ENCODE data around the gene ADRM1.

The ADRM1 gene

DNA sequence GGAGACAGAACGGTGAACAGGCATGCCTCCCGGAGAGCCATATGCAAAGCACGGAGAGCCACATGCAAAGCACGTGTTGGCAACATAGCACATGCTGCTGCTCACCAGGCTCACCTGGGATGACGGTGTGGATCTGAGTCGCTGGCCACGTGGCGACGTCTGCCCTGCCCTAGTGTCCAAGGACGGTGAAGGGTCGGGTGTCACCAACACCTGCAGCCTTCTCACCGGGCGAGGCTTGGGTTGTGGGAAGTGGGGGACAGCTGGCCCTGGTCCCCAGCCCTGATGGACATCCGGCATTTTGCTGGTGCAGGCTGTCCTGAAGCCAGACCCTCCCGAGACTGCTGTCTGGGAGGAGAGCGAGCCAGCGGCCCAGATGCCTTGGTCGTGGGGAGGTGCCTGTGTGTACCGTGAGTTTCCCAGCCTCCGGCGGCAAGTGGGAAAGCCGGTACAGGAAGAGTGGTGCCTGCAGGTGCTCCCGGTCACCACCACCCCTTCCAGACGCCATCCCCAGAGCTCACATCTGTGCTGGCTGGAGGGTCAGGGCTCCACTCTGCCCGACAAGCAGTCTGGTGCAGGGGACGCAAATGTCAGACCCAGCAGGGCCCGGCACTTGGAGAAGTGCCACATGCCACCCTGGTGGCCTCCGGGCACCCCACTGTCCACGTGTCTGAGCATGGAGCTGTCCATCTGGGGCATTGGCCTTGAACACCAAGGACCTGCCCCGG is 5.9 kb upstream of the ADRM1 start:
- TF ChIP-seq NFIC (IDR thresholded peaks at IDR 0.05) = no peak
- TF ChIP-seq CEBPB (IDR thresholded peaks at IDR 0.05) = no peak
- TF ChIP-seq EGR1 (IDR thresholded peaks at IDR 0.05) = no peak
- no peak for TF ChIP-seq USF1 (IDR thresholded peaks at IDR 0.05)
- no peak for TF ChIP-seq RAD21 (IDR thresholded peaks at IDR 0.05; ENCODE audit: low read depth)
- no peak for TF ChIP-seq FOXM1 (IDR thresholded peaks at IDR 0.05; ENCODE audit: borderline replicate concordance, low read depth)
- no peak for TF ChIP-seq YY1 (IDR thresholded peaks at IDR 0.05; ENCODE audit: low read depth)
- TF ChIP-seq, protein P1, sequence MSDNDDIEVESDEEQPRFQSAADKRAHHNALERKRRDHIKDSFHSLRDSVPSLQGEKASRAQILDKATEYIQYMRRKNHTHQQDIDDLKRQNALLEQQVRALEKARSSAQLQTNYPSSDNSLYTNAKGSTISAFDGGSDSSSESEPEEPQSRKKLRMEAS (IDR thresholded peaks at IDR 0.05) = no peak

DNA sequence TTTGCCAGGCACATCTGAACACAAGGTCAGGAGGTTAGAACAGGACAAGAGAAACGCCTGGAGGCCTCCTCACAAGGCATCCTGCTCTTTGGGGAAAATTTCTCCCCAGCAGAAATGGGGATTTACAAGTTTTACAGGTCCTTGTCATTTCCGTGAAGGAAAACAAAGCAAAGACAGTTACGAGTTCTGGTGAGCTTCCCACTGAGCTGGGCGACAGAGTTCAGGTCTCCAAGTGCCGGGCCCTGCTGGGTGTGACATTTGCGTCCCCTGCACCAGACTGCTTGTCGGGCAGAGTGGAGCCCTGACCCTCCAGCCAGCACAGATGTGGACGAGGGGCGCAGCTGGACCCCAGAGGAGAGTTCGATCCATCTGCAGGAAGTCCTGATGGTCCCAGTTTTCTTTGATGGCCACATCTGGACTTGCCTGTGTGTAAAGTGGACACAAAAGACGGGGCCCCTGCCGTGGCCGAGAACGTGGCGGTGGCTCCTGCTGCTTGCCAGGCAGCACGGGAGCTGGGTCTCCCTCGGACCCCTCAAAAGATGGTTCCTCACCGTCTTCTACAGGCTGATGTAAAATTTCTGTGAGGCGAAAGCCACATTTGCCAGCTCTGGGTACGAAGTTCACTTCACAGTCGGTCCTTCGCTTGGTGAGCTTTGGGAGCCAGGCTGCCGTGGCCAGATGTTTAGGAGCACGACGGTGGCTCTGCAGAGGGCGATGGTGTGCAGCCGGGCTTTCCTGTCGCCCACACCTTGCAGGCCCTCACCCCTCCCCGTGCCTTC is 5.2 kb upstream of the ADRM1 start:
- TF ChIP-seq YY1 (IDR thresholded peaks at IDR 0.05; ENCODE audit: low read depth) (no peak), EP300 (IDR thresholded peaks at IDR 0.05; ENCODE audit: borderline replicate concordance) (no peak), ZBTB7A (IDR thresholded peaks at IDR 0.05; ENCODE audit: low read depth) (no peak), TEAD4 (IDR thresholded peaks at IDR 0.05) (no peak), NFIC (IDR thresholded peaks at IDR 0.05) (no peak), TAF1 (IDR thresholded peaks at IDR 0.05; ENCODE audit: low read depth) (no peak), RAD21 (IDR thresholded peaks at IDR 0.05; ENCODE audit: low read depth) (no peak), EGR1 (IDR thresholded peaks at IDR 0.05) (no peak), USF1 (IDR thresholded peaks at IDR 0.05) (no peak), REST (IDR thresholded peaks at IDR 0.05; ENCODE audit: low read depth) (no peak), CEBPB (IDR thresholded peaks at IDR 0.05) (no peak), TCF12 (IDR thresholded peaks at IDR 0.05; ENCODE audit: low read depth) (no peak), FOXM1 (IDR thresholded peaks at IDR 0.05; ENCODE audit: borderline replicate concordance, low read depth) (no peak), CREB1 (IDR thresholded peaks at IDR 0.05; ENCODE audit: low read depth) (no peak)
- TF ChIP-seq, protein P1 (IDR thresholded peaks at IDR 0.05) = no peak

GRCh38 chr20:62298577-62299249 is 4.1 kb upstream of the ADRM1 start:
- TF ChIP-seq USF1 (IDR thresholded peaks at IDR 0.05) (no peak), EP300 (IDR thresholded peaks at IDR 0.05; ENCODE audit: borderline replicate concordance) (no peak), CREB1 (IDR thresholded peaks at IDR 0.05; ENCODE audit: low read depth) (no peak), YY1 (IDR thresholded peaks at IDR 0.05; ENCODE audit: low read depth) (no peak), EGR1 (IDR thresholded peaks at IDR 0.05) (no peak), FOXM1 (IDR thresholded peaks at IDR 0.05; ENCODE audit: borderline replicate concordance, low read depth) (no peak), REST (IDR thresholded peaks at IDR 0.05; ENCODE audit: low read depth) (no peak), RAD21 (IDR thresholded peaks at IDR 0.05; ENCODE audit: low read depth) (no peak), CEBPB (IDR thresholded peaks at IDR 0.05) (no peak), TAF1 (IDR thresholded peaks at IDR 0.05; ENCODE audit: low read depth) (no peak), ZBTB7A (IDR thresholded peaks at IDR 0.05; ENCODE audit: low read depth) (no peak)
- TF ChIP-seq, protein P1 (IDR thresholded peaks at IDR 0.05) = no peak

- TF ChIP-seq NFIC (IDR thresholded peaks at IDR 0.05) (no peak), YY1 (IDR thresholded peaks at IDR 0.05; ENCODE audit: low read depth) (no peak), ZBTB7A (IDR thresholded peaks at IDR 0.05; ENCODE audit: low read depth) (no peak)
These were observed 3.0 kb upstream of the ADRM1 start for GRCh38 chr20:62299666-62300236.
